ENCODE measurements around the gene AGXT. TPM values are rescaled to one million over a fixed set of nuclear protein-coding genes. Genes with fewer than 3 reads are reported as not detected.

The AGXT gene
- total RNA-seq, 4 donors from 2014 or later: not detected

GRCh38 chr2:240927390-240927781 lies 58.8 kb downstream of the AGXT start:
- Histone ChIP-seq H3K4me3 (replicated peaks in 1 of 3) (no peak overlapping the region), H3K36me3 (no peaks in the 10 kb centered on the region), H3K27ac (no peak overlapping the region), H3K27me3 (no peaks in the 10 kb centered on the region), H3K4me1 (no peaks in the 10 kb centered on the region), H3K9me3 (no peaks in the 10 kb centered on the region)
- 85 to 91% methylated on average over 7 of the region's 7 CpGs for WGBS, 2 donors
- no peak for DNase-seq
- no peak for TF ChIP-seq POLR2A (IDR thresholded peaks at IDR 0.05)
- TF ChIP-seq, protein P1, sequence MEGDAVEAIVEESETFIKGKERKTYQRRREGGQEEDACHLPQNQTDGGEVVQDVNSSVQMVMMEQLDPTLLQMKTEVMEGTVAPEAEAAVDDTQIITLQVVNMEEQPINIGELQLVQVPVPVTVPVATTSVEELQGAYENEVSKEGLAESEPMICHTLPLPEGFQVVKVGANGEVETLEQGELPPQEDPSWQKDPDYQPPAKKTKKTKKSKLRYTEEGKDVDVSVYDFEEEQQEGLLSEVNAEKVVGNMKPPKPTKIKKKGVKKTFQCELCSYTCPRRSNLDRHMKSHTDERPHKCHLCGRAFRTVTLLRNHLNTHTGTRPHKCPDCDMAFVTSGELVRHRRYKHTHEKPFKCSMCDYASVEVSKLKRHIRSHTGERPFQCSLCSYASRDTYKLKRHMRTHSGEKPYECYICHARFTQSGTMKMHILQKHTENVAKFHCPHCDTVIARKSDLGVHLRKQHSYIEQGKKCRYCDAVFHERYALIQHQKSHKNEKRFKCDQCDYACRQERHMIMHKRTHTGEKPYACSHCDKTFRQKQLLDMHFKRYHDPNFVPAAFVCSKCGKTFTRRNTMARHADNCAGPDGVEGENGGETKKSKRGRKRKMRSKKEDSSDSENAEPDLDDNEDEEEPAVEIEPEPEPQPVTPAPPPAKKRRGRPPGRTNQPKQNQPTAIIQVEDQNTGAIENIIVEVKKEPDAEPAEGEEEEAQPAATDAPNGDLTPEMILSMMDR (IDR thresholded peaks at IDR 0.05): no peak
- intact Hi-C loops (cut with DNase I): no loop called here

- Histone ChIP-seq H3K27ac (no peak overlapping the region), H3K4me3 (replicated peaks in 1 of 3) (no peak overlapping the region), H3K27me3 (no peaks in the 10 kb centered on the region), H3K4me1 (no peaks in the 10 kb centered on the region), H3K36me3 (no peaks in the 10 kb centered on the region), H3K9me3 (no peaks in the 10 kb centered on the region)
- TF ChIP-seq, protein P1 (IDR thresholded peaks at IDR 0.05): no peak
- TF ChIP-seq POLR2A (IDR thresholded peaks at IDR 0.05): no peak
- intact Hi-C loops (cut with DNase I): no loop called here
- 88 to 90% methylated on average over 24 of the region's 24 CpGs for WGBS, 2 donors
- no peak for DNase-seq
Observed at GRCh38 chr2:240928476-240929363, 60.1 kb downstream of the AGXT start.

- Histone ChIP-seq H3K4me1 (no peaks in the 10 kb centered on the region), H3K27me3 (no peaks in the 10 kb centered on the region), H3K9me3 (no peaks in the 10 kb centered on the region), H3K4me3 (replicated peaks in 1 of 3) (no peak overlapping the region), H3K36me3 (no peaks in the 10 kb centered on the region), H3K27ac (no peak overlapping the region)
- intact Hi-C loops (cut with DNase I): no loop called here
- WGBS, 2 donors: 62 to 76% methylated on average over 4 to 9 of the region's 10 CpGs
- TF ChIP-seq POLR2A (IDR thresholded peaks at IDR 0.05): no peak
- TF ChIP-seq, protein P1 (IDR thresholded peaks at IDR 0.05): no peak
- no peak for DNase-seq
Observed at GRCh38 chr2:240929364-240930095, 60.9 kb downstream of the AGXT start.

Other genes starting within 250 kb of the AGXT start
- gene GPR35, start 243.3 kb upstream of the AGXT start, total RNA-seq: 1 to 10 TPM in 2 of 4 donors, under 1 TPM in 2; 0.29 to 1.7 (median 1.0) TPM
- gene AQP12B, start 185.9 kb upstream of the AGXT start, total RNA-seq: under 1 TPM in 1 of 4 donors, not detected in 3; 0.13 TPM
- gene AQP12A, start 177.0 kb upstream of the AGXT start, total RNA-seq: not detected
- 1 to 10 TPM; 1.2 to 6.9 (median 4.1) TPM for gene KIF1A, start 48.6 kb upstream of the AGXT start, total RNA-seq
- under 1 TPM in 2 of 4 donors, not detected in 2; 0.33 to 0.81 TPM for gene MAB21L4, start 27.3 kb downstream of the AGXT start, total RNA-seq
- not detected for gene CROCC2, start 37.5 kb downstream of the AGXT start, total RNA-seq
- gene SNED1, start 129.8 kb downstream of the AGXT start, total RNA-seq: 100 to 1,000 TPM in 1 of 4 donors, 10 to 100 TPM in 3; 47.7 to 122 (median 68.7) TPM
- gene MTERF4, start 233.5 kb downstream of the AGXT start, total RNA-seq: 100 to 1,000 TPM in 1 of 4 donors, 10 to 100 TPM in 3; 67.8 to 110 (median 91.0) TPM

All from thyroid gland (tissue), 4 donors.